Tibial nerve (tissue), 4 donors: Measurements from ENCODE around the gene NUP214. TPM values are rescaled to one million over a fixed set of nuclear protein-coding genes. Genes with fewer than 3 reads are reported as not detected.

ENCODE experiments used
- DNase-seq, 2 donors: peaks; one replicate each; pipeline ENCODE4 v3.0.0-alpha.2; 2019; ENCODE audit warnings: low spot score in 2 of 2
- H3K27ac ChIP-seq, 4 donors: fragments of 200-600 bp; sonication (generic) in 3 of 4; one replicate each; pipeline ENCODE4 v1.5.1; 2017 to 2019; ENCODE audit warnings: mild to moderate bottlenecking in 1 of 4
- H3K27me3 ChIP-seq, 2 donors: fragments of 200-600 bp; sonication (generic) in 1 of 2; one replicate each; pipeline versions ENCODE4 v1.5.1 to v1.6.0; 2017 to 2019
- H3K36me3 ChIP-seq, 3 donors: fragments of 200-600 bp; sonication (generic); one replicate each; pipeline ENCODE4 v1.5.1; 2018 to 2019
- H3K4me1 ChIP-seq, 4 donors: fragments of 200-600 bp; sonication (generic) in 3 of 4; one replicate each; pipeline ENCODE4 v1.5.1; 2017 to 2019
- H3K4me3 ChIP-seq, 4 donors: fragments of 200-600 bp; sonication (generic) in 3 of 4; one replicate each; pipeline ENCODE4 v1.5.1; 2017 to 2019; ENCODE audit warnings: mild to moderate bottlenecking in 1 of 4, moderate library complexity in 1 of 4
- H3K9me3 ChIP-seq, 4 donors: fragments of 200-600 bp; sonication (generic) in 3 of 4; one replicate each; pipeline ENCODE4 v1.5.1; 2017 to 2019
- EP300 ChIP-seq, 2 donors: sonication (generic); formaldehyde crosslinking; IDR thresholded peaks; one replicate each; pipeline ENCODE4 v1.6.1; 2017; ENCODE audit warnings: antibody characterized with exemption in 2 of 2, mild to moderate bottlenecking in 1 of 2
- POLR2A ChIP-seq, 2 donors: fragments of 450-650 bp; IDR thresholded peaks; one replicate each; pipeline ENCODE4 v1.6.1; 2017; ENCODE audit warnings: antibody characterized with exemption in 2 of 2, mild to moderate bottlenecking in 2 of 2, moderate library complexity in 2 of 2
- WGBS, 2 donors: methylation state at CpG; one replicate each; pipeline ENCODE4 v1.1.5; 2018; 5-methylcytosine and 5-hydroxymethylcytosine counted together
- total RNA-seq, 4 donors: library from RNA; depleted of rRNA; stranded (reverse); fragments of >200 nt; gene quantifications; one replicate each; pipeline ENCODE4 v1.1.0, GENCODE V29; 2016
- TF ChIP-seq, protein P1 (sequence below), 5 experiments: fragments of 200-600 bp in 3 of 5; fragments of 450-650 bp in 2 of 5; sonication (generic) in 3 of 5; IDR thresholded peaks; one replicate each; pipeline ENCODE4 v1.5.1; 2016 to 2019; ENCODE audit warnings: antibody characterized with exemption in 5 of 5, mild to moderate bottlenecking in 3 of 5, moderate library complexity in 2 of 5

NUP214 gene
- total RNA-seq, 4 donors from 2014 or later, result 39.8 to 94.2 (median 70.2) TPM

DNA sequence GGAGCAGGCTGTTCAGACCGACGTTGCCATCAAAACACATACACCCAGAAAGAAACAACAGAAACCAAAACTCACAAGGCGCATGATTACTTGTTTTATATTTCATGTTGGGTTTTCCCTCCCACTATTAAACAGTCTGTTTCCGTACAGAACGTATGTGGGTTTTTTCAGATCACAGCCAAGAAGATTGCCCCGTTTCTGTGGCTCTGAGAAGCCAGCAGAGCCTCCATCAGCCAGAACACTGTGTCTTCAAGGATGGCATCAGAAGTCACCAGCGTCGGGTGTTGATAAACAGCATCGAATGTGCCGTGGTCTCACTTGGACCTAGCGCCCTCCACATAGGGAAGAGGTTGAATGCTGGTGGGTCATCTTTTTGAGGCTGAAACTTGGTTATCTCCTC lies 108.2 kb downstream of the NUP214 start:
- peaks cover 0 to 14% (median 8%) of the 10 kb centered on the region in 4 donors for H3K4me1 ChIP-seq
- peaks cover 0 to 78% (median 18%) of the 10 kb centered on the region in 3 donors for H3K36me3 ChIP-seq
- no peaks in the 10 kb centered on the region for H3K27me3 ChIP-seq
- H3K27ac ChIP-seq, result no peak overlapping the region
- H3K4me3 ChIP-seq, result no peak overlapping the region
- no peak for DNase-seq
- H3K9me3 ChIP-seq, result no peaks in the 10 kb centered on the region
- 91% methylated on average over 11 of the region's 11 CpGs for WGBS, 2 donors
- TF ChIP-seq EP300 (IDR thresholded peaks at IDR 0.05) (no peak), POLR2A (IDR thresholded peaks at IDR 0.05) (no peak)
- TF ChIP-seq, protein P1, sequence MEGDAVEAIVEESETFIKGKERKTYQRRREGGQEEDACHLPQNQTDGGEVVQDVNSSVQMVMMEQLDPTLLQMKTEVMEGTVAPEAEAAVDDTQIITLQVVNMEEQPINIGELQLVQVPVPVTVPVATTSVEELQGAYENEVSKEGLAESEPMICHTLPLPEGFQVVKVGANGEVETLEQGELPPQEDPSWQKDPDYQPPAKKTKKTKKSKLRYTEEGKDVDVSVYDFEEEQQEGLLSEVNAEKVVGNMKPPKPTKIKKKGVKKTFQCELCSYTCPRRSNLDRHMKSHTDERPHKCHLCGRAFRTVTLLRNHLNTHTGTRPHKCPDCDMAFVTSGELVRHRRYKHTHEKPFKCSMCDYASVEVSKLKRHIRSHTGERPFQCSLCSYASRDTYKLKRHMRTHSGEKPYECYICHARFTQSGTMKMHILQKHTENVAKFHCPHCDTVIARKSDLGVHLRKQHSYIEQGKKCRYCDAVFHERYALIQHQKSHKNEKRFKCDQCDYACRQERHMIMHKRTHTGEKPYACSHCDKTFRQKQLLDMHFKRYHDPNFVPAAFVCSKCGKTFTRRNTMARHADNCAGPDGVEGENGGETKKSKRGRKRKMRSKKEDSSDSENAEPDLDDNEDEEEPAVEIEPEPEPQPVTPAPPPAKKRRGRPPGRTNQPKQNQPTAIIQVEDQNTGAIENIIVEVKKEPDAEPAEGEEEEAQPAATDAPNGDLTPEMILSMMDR (IDR thresholded peaks at IDR 0.05), result no peak

DNA sequence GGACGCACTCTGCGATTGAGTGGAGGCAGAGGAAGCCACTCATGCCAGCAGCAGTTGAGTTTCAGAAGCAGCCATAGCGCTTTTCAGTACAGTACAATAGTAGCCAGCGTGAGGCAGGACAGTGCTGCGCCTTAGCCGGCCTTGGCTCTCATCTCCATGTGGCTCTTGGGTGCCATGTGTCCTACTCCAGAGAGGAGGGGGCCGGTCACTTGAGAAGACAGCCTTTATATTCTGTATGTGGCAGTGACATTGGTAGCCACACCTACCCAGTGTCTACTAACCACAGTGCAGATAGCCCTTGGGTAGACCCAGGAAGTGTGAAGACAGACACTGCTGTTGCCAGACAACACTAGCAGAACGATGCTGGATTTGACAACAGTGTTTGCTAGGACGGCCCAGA lies 108.6 kb downstream of the NUP214 start:
- WGBS, 2 donors, result 87 to 89% methylated on average over 9 of the region's 9 CpGs
- no peaks in the 10 kb centered on the region for H3K9me3 ChIP-seq
- H3K27me3 ChIP-seq, result peaks cover 0 to 1% of the 10 kb centered on the region in 2 donors
- peaks cover 0 to 74% (median 14%) of the 10 kb centered on the region in 3 donors for H3K36me3 ChIP-seq
- H3K4me1 ChIP-seq, result peaks cover 0 to 18% (median 11%) of the 10 kb centered on the region in 4 donors
- TF ChIP-seq, protein P1 (IDR thresholded peaks at IDR 0.05), result no peak
- TF ChIP-seq EP300 (IDR thresholded peaks at IDR 0.05) (no peak), POLR2A (IDR thresholded peaks at IDR 0.05) (no peak)
- H3K27ac ChIP-seq, result no peak overlapping the region
- no peak overlapping the region for H3K4me3 ChIP-seq
- no peak for DNase-seq

GRCh38 chr9:131234799-131235479 lies 109.6 kb downstream of the NUP214 start:
- Histone ChIP-seq H3K9me3 (no peaks in the 10 kb centered on the region), H3K27me3 (peaks cover 0 to 11% of the 10 kb centered on the region in 2 donors), H3K4me3 (no peak overlapping the region), H3K36me3 (peaks cover 0 to 64% (median 13%) of the 10 kb centered on the region in 3 donors), H3K27ac (no peak overlapping the region), H3K4me1 (peaks cover 0 to 19% (median 11%) of the 10 kb centered on the region in 4 donors)
- WGBS, 2 donors, result 84 to 90% methylated on average over 16 of the region's 16 CpGs
- no peak for DNase-seq
- no peak for TF ChIP-seq EP300 (IDR thresholded peaks at IDR 0.05)
- no peak for TF ChIP-seq POLR2A (IDR thresholded peaks at IDR 0.05)
- TF ChIP-seq, protein P1 (IDR thresholded peaks at IDR 0.05), result no peak

DNA sequence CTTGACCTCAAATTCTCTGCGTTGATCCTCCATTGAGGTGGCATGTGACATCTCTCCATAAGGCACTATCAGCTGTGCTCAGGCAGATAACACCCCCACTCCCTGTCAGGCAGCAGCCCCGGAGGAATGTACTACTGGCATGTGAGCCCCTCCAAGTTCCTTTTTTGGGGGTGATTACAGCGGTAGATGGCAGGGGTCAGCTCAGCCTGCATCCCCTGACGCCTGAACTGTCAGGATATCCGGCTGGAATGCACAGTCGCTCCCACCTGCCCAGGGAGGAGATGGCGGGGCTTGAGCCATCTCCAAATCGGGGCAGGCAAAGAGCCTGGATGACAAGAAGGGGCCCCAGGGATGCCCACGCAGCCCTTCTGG lies 110.1 kb downstream of the NUP214 start:
- 74 to 85% methylated on average over 9 of the region's 9 CpGs for WGBS, 2 donors
- TF ChIP-seq, protein P1 (IDR thresholded peaks at IDR 0.05), result no peak
- TF ChIP-seq POLR2A (IDR thresholded peaks at IDR 0.05), result no peak
- no peak for TF ChIP-seq EP300 (IDR thresholded peaks at IDR 0.05)
- peaks cover 0 to 59% (median 13%) of the 10 kb centered on the region in 3 donors for H3K36me3 ChIP-seq
- no peaks in the 10 kb centered on the region for H3K9me3 ChIP-seq
- peaks cover 0 to 19% (median 11%) of the 10 kb centered on the region in 4 donors for H3K4me1 ChIP-seq
- H3K27ac ChIP-seq, result no peak overlapping the region
- no peak overlapping the region for H3K4me3 ChIP-seq
- peaks cover 0 to 11% of the 10 kb centered on the region in 2 donors for H3K27me3 ChIP-seq
- no peak for DNase-seq

GRCh38 chr9:131236161-131236560 lies 110.8 kb downstream of the NUP214 start:
- H3K4me3 ChIP-seq, result no peak overlapping the region
- 84 to 90% methylated on average over 8 of the region's 8 CpGs for WGBS, 2 donors
- TF ChIP-seq, protein P1 (IDR thresholded peaks at IDR 0.05), result no peak
- TF ChIP-seq POLR2A (IDR thresholded peaks at IDR 0.05) (no peak), EP300 (IDR thresholded peaks at IDR 0.05) (no peak)
- peaks cover 0 to 19% (median 11%) of the 10 kb centered on the region in 4 donors for H3K4me1 ChIP-seq
- H3K36me3 ChIP-seq, result peaks cover 0 to 52% (median 13%) of the 10 kb centered on the region in 3 donors
- peaks cover 0 to 11% of the 10 kb centered on the region in 2 donors for H3K27me3 ChIP-seq
- no peak overlapping the region for H3K27ac ChIP-seq
- DNase-seq, result no peak
- no peaks in the 10 kb centered on the region for H3K9me3 ChIP-seq
